HepG2 (cell line): ENCODE data around the gene SMIM41. TPM values are rescaled to one million over a fixed set of nuclear protein-coding genes. Genes with fewer than 3 reads are reported as not detected.
A peak's percentile ranks its signal among the peaks of the same experiment; 100 is the strongest.

ENCODE experiments used
- ATAC-seq: fragments of 200-7000 bp; cut with Tn5 transposase; 3 replicates; pipeline ENCODE4 v1.9.1; 2020; ENCODE audit warnings: mild to moderate bottlenecking, moderate library complexity
- BruUV-seq: library from RNA; stranded (reverse); fragments of 400-500 nt; replicated peaks from 2 replicates; lab custom pipeline; 2021; lab: Mats Ljungman, UMichigan
- CTCF ChIA-PET: fragments of 300-600 bp; formaldehyde crosslinking; extraction: SDS; loops from one replicate; lab custom pipeline; 2021; ENCODE audit warnings: low total read pairs, inconsistent platforms, low intra/inter-chr PET ratio; lab: Yijun Ruan, JAX
- POLR2A ChIA-PET: fragments of 350-600 bp; sonication (Branson Sonifier 250); formaldehyde crosslinking; loops from one replicate; lab custom pipeline; 2020; ENCODE audit warnings: antibody characterized with exemption, inconsistent platforms; lab: Yijun Ruan, JAX
- DNase-seq: peaks from one replicate; pipeline ENCODE4 v3.0.0-alpha.2; 2015; ENCODE audit warnings: low spot score
- FAIRE-seq: peaks from 3 replicates; lab custom pipeline; 2011; peaks lifted over from hg19 to GRCh38; lab: Jason Lieb, UNC
- H2AFZ ChIP-seq: one replicate; pipeline ENCODE4 v1.6.1; 2011; ENCODE audit warnings: low read length, inconsistent platforms
- H3K27ac ChIP-seq: fragments of 300-600 bp; 3 replicates; pipeline ENCODE4 v1.8.0; 2011; ENCODE audit warnings: mixed run types, mild to moderate bottlenecking, mixed read lengths, low read length, inconsistent platforms; ENCODE audit not compliant: insufficient read depth; ENCODE audit errors: extremely low read length
- H3K27me3 ChIP-seq, 2 experiments: fragments of 200-600 bp in 1 of 2; 2 replicates in 1 of 2; 3 replicates in 1 of 2; pipeline versions ENCODE4 v1.6.0 to v1.8.0; 2011; ENCODE audit warnings: low read length in 2 of 2, mild to moderate bottlenecking in 2 of 2, moderate library complexity in 2 of 2, inconsistent platforms in 1 of 2; ENCODE audit not compliant: insufficient read depth in 2 of 2, control insufficient read depth in 1 of 2
- H3K36me3 ChIP-seq, 2 experiments: fragments of 200-600 bp in 1 of 2; replicated peaks in 1 of 2; 2 replicates in 1 of 2; 3 replicates in 1 of 2; pipeline versions ENCODE4 v1.5.1 to v1.8.0; 2011; ENCODE audit warnings: low read length in 2 of 2, inconsistent platforms in 1 of 2; ENCODE audit not compliant: insufficient read depth in 2 of 2, control insufficient read depth in 1 of 2
- H3K4me1 ChIP-seq: 2 replicates; pipeline ENCODE4 v1.5.1; 2012; ENCODE audit warnings: low read length, inconsistent platforms; ENCODE audit not compliant: insufficient read depth
- H3K4me2 ChIP-seq: 2 replicates; pipeline ENCODE4 v1.6.0; 2011; ENCODE audit warnings: low read depth, low read length, inconsistent platforms
- H3K4me3 ChIP-seq, 3 experiments: fragments of 200-600 bp in 1 of 3; sonication (generic), shearing (Covaris generic) in 1 of 3; replicated peaks in 1 of 3; 2 replicates each; pipeline ENCODE4 v1.5.1; 2011 to 2016; ENCODE audit warnings: low read length in 3 of 3, inconsistent platforms in 2 of 3, low read depth in 2 of 3, mild to moderate bottlenecking in 2 of 3, control low read depth in 1 of 3, mixed read lengths in 1 of 3; ENCODE audit not compliant: insufficient read depth in 1 of 3
- H3K79me2 ChIP-seq: one replicate; pipeline ENCODE4 v1.6.1; 2011; ENCODE audit warnings: low read length, inconsistent platforms; ENCODE audit not compliant: insufficient read depth
- H3K9ac ChIP-seq: 2 replicates; pipeline ENCODE4 v1.6.0; 2011; ENCODE audit warnings: mild to moderate bottlenecking, low read depth, low read length, inconsistent platforms; ENCODE audit not compliant: insufficient read depth
- H3K9me3 ChIP-seq: 2 replicates; pipeline ENCODE4 v1.5.1; 2012; ENCODE audit warnings: mild to moderate bottlenecking, low read length
- H4K20me1 ChIP-seq: 2 replicates; pipeline ENCODE4 v1.6.0; 2011; ENCODE audit warnings: inconsistent platforms, mild to moderate bottlenecking, low read length, moderate library complexity; ENCODE audit not compliant: insufficient read depth
- CEBPG ChIP-seq: IDR thresholded peaks from 2 replicates; pipeline ENCODE4 v1.6.1; 2016
- CENPX ChIP-seq: sonication (generic); formaldehyde crosslinking; IDR thresholded peaks from 2 replicates; pipeline ENCODE4 v1.9.0; 2021; ENCODE audit warnings: mild to moderate bottlenecking, missing genetic modification reagents, moderate library complexity
- CHCHD3 ChIP-seq: sonication (generic); formaldehyde crosslinking; IDR thresholded peaks from 2 replicates; pipeline ENCODE4 v1.8.0; 2022; ENCODE audit warnings: mild to moderate bottlenecking, missing genetic modification reagents, moderate library complexity
- FOXA3 ChIP-seq: IDR thresholded peaks from 2 replicates; pipeline ENCODE4 v1.6.1; 2016; ENCODE audit warnings: missing genetic modification reagents, missing compliant biosample characterization
- GRHL1 ChIP-seq: sonication (generic); formaldehyde crosslinking; conservative IDR thresholded peaks from 2 replicates; pipeline ENCODE4 v1.8.0; 2022; ENCODE audit warnings: missing genetic modification reagents
- ISL2 ChIP-seq: sonication (generic); formaldehyde crosslinking; IDR thresholded peaks from 2 replicates; pipeline ENCODE4 v1.5.0; 2020; ENCODE audit warnings: missing genetic modification reagents
- JUN ChIP-seq: sonication (generic); formaldehyde crosslinking; IDR thresholded peaks from 2 replicates; pipeline ENCODE4 v1.4.0; 2020; ENCODE audit warnings: mild to moderate bottlenecking, missing genetic modification reagents
- MIER2 ChIP-seq: IDR thresholded peaks from 2 replicates; pipeline ENCODE4 v1.6.1; 2016; ENCODE audit warnings: missing biosample characterization, missing genetic modification reagents
- SOX13 ChIP-seq, 3 experiments: fragments of 450-650 bp in 1 of 3; sonication (generic) in 1 of 3; formaldehyde crosslinking in 1 of 3; IDR thresholded peaks in 2 of 3; conservative IDR thresholded peaks in 1 of 3; 2 replicates each; pipeline versions ENCODE4 v1.5.0 to v1.6.1; 2016 to 2020; ENCODE audit warnings: antibody characterized with exemption in 1 of 3, mild to moderate bottlenecking in 1 of 3, missing compliant biosample characterization in 1 of 3, missing genetic modification reagents in 1 of 3, moderate library complexity in 1 of 3
- TBP ChIP-seq: sonication (generic); formaldehyde crosslinking; IDR thresholded peaks from 2 replicates; pipeline ENCODE4 v1.5.0; 2020; ENCODE audit warnings: missing genetic modification reagents
- ZNF382 ChIP-seq: sonication (generic); formaldehyde crosslinking; IDR thresholded peaks from 2 replicates; pipeline ENCODE4 v1.5.0; 2020; ENCODE audit warnings: missing genetic modification reagents, mild to moderate bottlenecking, borderline replicate concordance
- ZNF44 ChIP-seq: sonication (generic); formaldehyde crosslinking; IDR thresholded peaks from 2 replicates; pipeline ENCODE4 v1.5.1; 2020; ENCODE audit warnings: mild to moderate bottlenecking, missing genetic modification reagents
- ZNF501 ChIP-seq: sonication (generic); formaldehyde crosslinking; IDR thresholded peaks from 2 replicates; pipeline ENCODE4 v1.5.1; 2020; ENCODE audit warnings: mild to moderate bottlenecking, moderate library complexity, missing genetic modification reagents
- ZNF652 ChIP-seq: IDR thresholded peaks from 2 replicates; pipeline ENCODE4 v1.6.1; 2016; ENCODE audit warnings: low read depth, borderline replicate concordance
- ZSCAN30 ChIP-seq: sonication (generic); formaldehyde crosslinking; IDR thresholded peaks from 2 replicates; pipeline ENCODE4 v1.5.0; 2020; ENCODE audit warnings: mild to moderate bottlenecking, missing genetic modification reagents
- whole genome bisulfite sequencing: methylation state at CpG from one replicate; pipeline ENCODE4 v1.1.6; 2017; ENCODE audit warnings: low lambda C conversion rate; 5-methylcytosine and 5-hydroxymethylcytosine counted together
- in situ Hi-C: cut with HindIII; loops from 2 replicates; pipeline ENCODE4 v1.10.0; 2017; ENCODE audit warnings: low pct_unique_long_range_greater_than_20kb; ENCODE audit not compliant: extremely low pct_ligation_motif_present
- intact Hi-C: fragments of 100-400 bp; cut with micrococcal nuclease; formaldehyde crosslinking; loops from one replicate; pipeline ENCODE4 v1.10.0; 2022; ENCODE audit not compliant: unreplicated experiment
- polyA plus RNA-seq, 8 experiments: library from polyadenylated mRNA; depleted of rRNA in 3 of 8; stranded (reverse) in 7 of 8; unstranded in 1 of 8; fragments of >200 nt; fragmentation: Illumina TruSeq in 4 of 8; extraction: Trizol in 4 of 8; gene quantifications; 2 replicates each; pipeline versions ENCODE4 v1.2.1 to v1.2.3, GENCODE V29; 2011 to 2016; ENCODE audit warnings: low read depth in 4 of 8, missing spikeins in 1 of 8, mixed read lengths in 1 of 8; ENCODE audit not compliant: insufficient read depth in 1 of 8
- total RNA-seq, 5 experiments: library from RNA; depleted of rRNA; stranded (reverse); fragments of >200 nt; fragmentation: Illumina TruSeq; extraction: Trizol; gene quantifications; 2 replicates each; pipeline ENCODE4 v1.2.3, GENCODE V29; 2016; ENCODE audit warnings: low read depth in 1 of 5
- TF ChIP-seq, protein P1 (sequence below): IDR thresholded peaks from 2 replicates; pipeline ENCODE4 v1.6.1; 2016; ENCODE audit warnings: missing genetic modification reagents, missing compliant biosample characterization

The SMIM41 gene
- total and polyA plus RNA-seq, 2 of the 13 experiments (the other 11 are each of a cell fraction or from before 2014, with no cell fraction given), result not detected

DNA sequence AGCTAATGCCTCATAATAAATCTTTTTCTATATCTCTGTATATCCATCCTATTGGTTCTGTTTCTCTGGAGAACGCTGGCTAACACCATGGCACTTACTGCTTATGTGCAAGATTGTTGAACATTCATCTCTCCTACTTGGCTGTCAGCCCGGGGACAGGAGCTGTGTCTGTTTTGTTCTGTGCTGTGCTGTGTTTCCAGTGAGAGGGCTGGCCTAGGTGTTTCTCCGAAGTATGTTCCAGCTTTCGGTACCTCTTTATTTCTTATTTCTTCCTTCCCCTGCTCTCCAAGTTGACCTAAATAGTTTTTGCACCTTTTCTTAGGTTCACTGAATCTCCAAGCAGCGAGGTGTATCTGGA, 47.1 kb upstream of the SMIM41 start:
- Histone ChIP-seq H3K36me3 (no peaks in the 10 kb centered on the region), H3K27ac (no peak overlapping the region), H3K27me3 (peaks cover 1 to 37% of the 10 kb centered on the region in 2 experiments; a peak in 4 of 5 replicates), H3K4me3 (peak overlapping the region; percentile 30 to 34 (median 31); a peak in 5 of 6 replicates), H2AFZ (peak overlapping the region; percentile 20), H3K4me1 (peaks cover 30% of the 10 kb centered on the region), H3K9me3 (no peaks in the 10 kb centered on the region), H4K20me1 (no peaks in the 10 kb centered on the region), H3K9ac (peak overlapping the region; percentile 39; the same call in 1 of the 2 replicates), H3K79me2 (no peaks in the 10 kb centered on the region), H3K4me2 (peak overlapping the region; percentile 85)
- ChIA-PET POLR2A (interaction anchor here (0.5 to 2.4 kb wide), 15 partner anchors 10 to 1236 kb away, joined by 3 to 34 read pairs (median 5); partner anchors contain the start of genes ATG101, KRT18 and NR4A1), CTCF (no interaction called here)
- no peak for FAIRE-seq
- WGBS, result 2% methylated on average over 5 of the region's 5 CpGs
- no peak for DNase-seq
- ATAC-seq, result peak; percentile 24; the same call in 1 of the 3 replicates
- TF ChIP-seq, protein P1, sequence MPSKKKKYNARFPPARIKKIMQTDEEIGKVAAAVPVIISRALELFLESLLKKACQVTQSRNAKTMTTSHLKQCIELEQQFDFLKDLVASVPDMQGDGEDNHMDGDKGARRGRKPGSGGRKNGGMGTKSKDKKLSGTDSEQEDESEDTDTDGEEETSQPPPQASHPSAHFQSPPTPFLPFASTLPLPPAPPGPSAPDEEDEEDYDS, result no peak
- no peak for TF ChIP-seq CHCHD3 (CRISPR knock-in tag)
- no peak for TF ChIP-seq GRHL1 (CRISPR knock-in tag)
- TF ChIP-seq ISL2 (CRISPR knock-in tag), result no peak
- TF ChIP-seq CENPX, result no peak
- TF ChIP-seq ZNF44, result no peak
- TF ChIP-seq FOXA3 (CRISPR knock-in tag), result no peak
- no peak for TF ChIP-seq ZSCAN30 (CRISPR knock-in tag)
- no peak for TF ChIP-seq JUN (CRISPR knock-in tag)
- TF ChIP-seq ZNF382 (CRISPR knock-in tag), result no peak
- TF ChIP-seq ZNF501 (CRISPR knock-in tag), result no peak
- TF ChIP-seq ZNF652 (CRISPR knock-in tag), result no peak
- TF ChIP-seq CEBPG (CRISPR knock-in tag), result no peak
- no peak for TF ChIP-seq TBP (CRISPR knock-in tag)
- no peak for TF ChIP-seq MIER2
- no peak for TF ChIP-seq SOX13 (IDR thresholded peaks at IDR 0.05)
- no peak for TF ChIP-seq SOX13 (CRISPR knock-in tag; conservative IDR thresholded peaks at IDR 0.05 in 1 of 2, IDR thresholded peaks at IDR 0.05 in 1 of 2)
- intact Hi-C loops (no loop called here), in situ Hi-C loops (no loop called here)
- BruUV-seq, result TSS peak; percentile 75
